Keratinocyte (primary cell): ENCODE results near the gene CFAP73. TPM values are rescaled to one million over a fixed set of nuclear protein-coding genes. Genes with fewer than 3 reads are reported as not detected.

Experiments used
- DNase-seq: peaks from one replicate; pipeline ENCODE4 v3.0.0-alpha.2; 2011; ENCODE audit warnings: low read depth, missing footprints, low spot score
- FAIRE-seq: peaks from 2 replicates; lab custom pipeline; 2011; peaks lifted over from hg19 to GRCh38; lab: Jason Lieb, UNC
- H2AFZ ChIP-seq: 2 replicates; pipeline ENCODE4 v1.6.0; 2012; ENCODE audit warnings: low read length, control low read depth, inconsistent platforms; ENCODE audit not compliant: control insufficient read depth
- H3K27ac ChIP-seq: 2 replicates; pipeline ENCODE4 v1.5.1; 2011; ENCODE audit warnings: low read length; ENCODE audit not compliant: control insufficient read depth, insufficient read depth
- H3K27me3 ChIP-seq: 3 replicates; pipeline ENCODE4 v1.6.0; 2011; ENCODE audit warnings: low read length; ENCODE audit not compliant: control insufficient read depth, insufficient read depth; ENCODE audit errors: extremely low read depth
- H3K36me3 ChIP-seq, 2 experiments: 2 replicates in 1 of 2; 3 replicates in 1 of 2; pipeline ENCODE4 v1.5.1; 2011; ENCODE audit warnings: low read length in 2 of 2, mild to moderate bottlenecking in 1 of 2; ENCODE audit not compliant: control insufficient read depth in 2 of 2, insufficient read depth in 2 of 2; ENCODE audit errors: extremely low read depth in 1 of 2
- H3K4me1 ChIP-seq: 3 replicates; pipeline ENCODE4 v1.5.1; 2011; ENCODE audit warnings: low read length; ENCODE audit not compliant: control insufficient read depth, insufficient read depth; ENCODE audit errors: extremely low read depth
- H3K4me2 ChIP-seq: 3 replicates; pipeline ENCODE4 v1.6.0; 2011; ENCODE audit warnings: low read depth, low read length; ENCODE audit not compliant: control insufficient read depth, insufficient read depth; ENCODE audit errors: extremely low read depth
- H3K4me3 ChIP-seq, 3 experiments: fragments of 200-600 bp in 1 of 3; sonication (generic) in 1 of 3; 2 replicates in 2 of 3; 3 replicates in 1 of 3; pipeline ENCODE4 v1.5.1; 2011 to 2016; ENCODE audit warnings: low read length in 3 of 3, mild to moderate bottlenecking in 3 of 3, control low read depth in 2 of 3, inconsistent platforms in 1 of 3, low read depth in 1 of 3, mixed read lengths in 1 of 3, mixed run types in 1 of 3, moderate library complexity in 1 of 3; ENCODE audit not compliant: control insufficient read depth in 2 of 3, insufficient read depth in 2 of 3; ENCODE audit errors: extremely low read depth in 1 of 3
- H3K79me2 ChIP-seq: 2 replicates; pipeline ENCODE4 v1.6.0; 2012; ENCODE audit warnings: low read length; ENCODE audit not compliant: control insufficient read depth, insufficient read depth
- H3K9ac ChIP-seq: 3 replicates; pipeline ENCODE4 v1.6.0; 2011; ENCODE audit warnings: low read length; ENCODE audit not compliant: control insufficient read depth, insufficient read depth; ENCODE audit errors: extremely low read depth
- H3K9me1 ChIP-seq: 3 replicates; pipeline ENCODE4 v1.6.0; 2011; ENCODE audit warnings: low read length; ENCODE audit not compliant: control insufficient read depth, insufficient read depth; ENCODE audit errors: extremely low read depth
- H3K9me3 ChIP-seq: 2 replicates; pipeline ENCODE4 v1.5.1; 2012; ENCODE audit warnings: low read depth, low read length; ENCODE audit not compliant: control insufficient read depth
- H4K20me1 ChIP-seq: 3 replicates; pipeline ENCODE4 v1.6.0; 2011; ENCODE audit warnings: low read length; ENCODE audit not compliant: control insufficient read depth, insufficient read depth; ENCODE audit errors: extremely low read depth
- EZH2 ChIP-seq: IDR thresholded peaks from one replicate; pipeline ENCODE4 v1.6.1; 2012; ENCODE audit warnings: inconsistent platforms, mild to moderate bottlenecking, low read length, moderate library complexity
- dilution Hi-C: fragments of 300-500 bp; cut with MboI; formaldehyde crosslinking; loops from one replicate; pipeline ENCODE4 v1.7.0; 2020; ENCODE audit warnings: low sequenced_read_pairs; ENCODE audit not compliant: extremely low pct_ligation_motif_present
- polyA plus RNA-seq, 5 experiments: library from polyadenylated mRNA; depleted of rRNA in 3 of 5; stranded (reverse) in 3 of 5; stranded (forward) in 1 of 5; unstranded in 1 of 5; fragments of >200 nt; gene quantifications; 1 replicate in 1 of 5; 2 replicates in 3 of 5; 3 replicates in 1 of 5; pipeline versions ENCODE4 v1.2.1 to v1.2.3, GENCODE V29; 2011 to 2012; ENCODE audit warnings: missing spikeins in 2 of 5, low read depth in 1 of 5, low replicate concordance in 1 of 5
- TF ChIP-seq, protein P1 (sequence below), 3 experiments: IDR thresholded peaks in 1 of 3; conservative IDR thresholded peaks in 1 of 3; optimal IDR thresholded peaks in 1 of 3; 2 replicates in 2 of 3; 3 replicates in 1 of 3; pipeline versions ENCODE3 to v1.5.1; 2011; ENCODE audit warnings: low read length in 3 of 3, mild to moderate bottlenecking in 3 of 3, moderate library complexity in 2 of 3, control low read depth in 1 of 3, inconsistent platforms in 1 of 3; ENCODE audit not compliant: insufficient read depth in 2 of 3; ENCODE audit errors: extremely low read depth in 1 of 3

CFAP73 gene
- polyA plus RNA-seq, 1 donor (not counting 4 experiments of a cell fraction or from before 2014, with no cell fraction given), result not detected

- peaks cover 38 to 39% of the 10 kb centered on the region in 2 experiments for H3K36me3 ChIP-seq
- no peak for FAIRE-seq
Measured at GRCh38 chr12:113164014-113164413, 14.5 kb downstream of the CFAP73 start.

DNA sequence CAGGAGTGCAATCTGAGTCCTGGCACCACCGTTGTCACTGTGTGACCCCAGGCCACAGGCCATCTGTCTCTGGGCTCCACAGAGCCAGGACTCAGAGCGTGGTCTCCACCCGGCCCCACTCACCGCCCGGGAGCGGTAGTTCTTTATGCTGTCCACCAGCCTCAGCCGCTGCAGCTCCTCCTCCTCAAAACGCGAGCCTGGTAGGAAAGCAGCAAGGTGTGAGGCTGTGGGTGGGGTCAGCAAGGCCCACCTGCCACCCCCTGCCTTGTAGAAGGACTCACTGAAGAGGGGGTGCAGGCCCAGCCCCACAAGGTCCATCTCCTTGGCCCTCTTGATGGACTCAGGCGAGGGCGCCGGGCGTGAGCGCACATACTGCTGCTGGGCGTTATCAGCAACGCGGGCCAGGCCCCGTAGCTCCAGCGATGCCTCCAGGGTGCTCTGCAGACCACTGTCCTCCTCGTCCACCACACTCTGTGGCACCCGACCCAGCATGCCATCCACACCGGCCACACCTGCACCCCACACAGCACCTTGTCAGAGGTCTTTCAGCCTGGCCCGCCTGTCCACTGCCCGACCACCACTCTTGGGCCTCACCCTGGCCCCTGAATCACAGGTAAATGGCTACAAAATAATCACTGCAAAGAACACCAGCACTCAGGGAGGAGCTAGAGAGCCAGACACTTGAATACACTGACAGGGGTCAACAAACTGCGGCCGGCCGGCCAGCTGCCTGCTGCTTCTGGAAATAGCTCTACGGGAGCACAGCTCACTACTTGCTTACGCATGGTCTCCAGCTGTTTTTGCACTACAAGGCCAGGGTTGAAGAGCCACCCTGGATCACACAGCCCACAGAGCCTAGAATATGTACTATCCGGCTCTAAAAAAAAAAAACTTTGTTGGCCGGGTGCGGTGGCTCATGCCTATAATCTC is 16.3 kb downstream of the CFAP73 start:
- Histone ChIP-seq H2AFZ (no peak overlapping the region), H3K36me3 (peaks cover 42 to 43% of the 10 kb centered on the region in 2 experiments)

More at GRCh38 chr12:113164014-113164413, 14.5 kb downstream of the CFAP73 start:
- Histone ChIP-seq H3K79me2 (no peaks in the 10 kb centered on the region), H3K4me1 (peaks cover 3% of the 10 kb centered on the region), H3K27me3 (no peaks in the 10 kb centered on the region), H3K4me3 (no peak overlapping the region), H2AFZ (no peak overlapping the region), H4K20me1 (no peaks in the 10 kb centered on the region), H3K9ac (no peak overlapping the region), H3K9me3 (no peaks in the 10 kb centered on the region), H3K4me2 (no peak overlapping the region), H3K27ac (no peak overlapping the region), H3K9me1 (no peaks in the 10 kb centered on the region)
- TF ChIP-seq, protein P1, sequence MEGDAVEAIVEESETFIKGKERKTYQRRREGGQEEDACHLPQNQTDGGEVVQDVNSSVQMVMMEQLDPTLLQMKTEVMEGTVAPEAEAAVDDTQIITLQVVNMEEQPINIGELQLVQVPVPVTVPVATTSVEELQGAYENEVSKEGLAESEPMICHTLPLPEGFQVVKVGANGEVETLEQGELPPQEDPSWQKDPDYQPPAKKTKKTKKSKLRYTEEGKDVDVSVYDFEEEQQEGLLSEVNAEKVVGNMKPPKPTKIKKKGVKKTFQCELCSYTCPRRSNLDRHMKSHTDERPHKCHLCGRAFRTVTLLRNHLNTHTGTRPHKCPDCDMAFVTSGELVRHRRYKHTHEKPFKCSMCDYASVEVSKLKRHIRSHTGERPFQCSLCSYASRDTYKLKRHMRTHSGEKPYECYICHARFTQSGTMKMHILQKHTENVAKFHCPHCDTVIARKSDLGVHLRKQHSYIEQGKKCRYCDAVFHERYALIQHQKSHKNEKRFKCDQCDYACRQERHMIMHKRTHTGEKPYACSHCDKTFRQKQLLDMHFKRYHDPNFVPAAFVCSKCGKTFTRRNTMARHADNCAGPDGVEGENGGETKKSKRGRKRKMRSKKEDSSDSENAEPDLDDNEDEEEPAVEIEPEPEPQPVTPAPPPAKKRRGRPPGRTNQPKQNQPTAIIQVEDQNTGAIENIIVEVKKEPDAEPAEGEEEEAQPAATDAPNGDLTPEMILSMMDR (optimal IDR thresholded peaks at IDR 0.05 in 1 of 3, IDR thresholded peaks at IDR 0.05 in 1 of 3, conservative IDR thresholded peaks at IDR 0.05 in 1 of 3; ENCODE audit: extremely low read depth in 1 of 3, insufficient read depth in 2 of 3, low read length in 3 of 3), result no peak
- no peak for TF ChIP-seq EZH2
- DNase-seq, result no peak
- dilution Hi-C loops, result loop anchor here (25.0 kb wide), 1 partner anchor 102 kb away; the partner anchor contains the start of gene DTX1

More for the DNA sequence above, 16.3 kb downstream of the CFAP73 start:
- DNase-seq, result no peak
- TF ChIP-seq EZH2, result no peak
- TF ChIP-seq, protein P1 (optimal IDR thresholded peaks at IDR 0.05 in 1 of 3, IDR thresholded peaks at IDR 0.05 in 1 of 3, conservative IDR thresholded peaks at IDR 0.05 in 1 of 3; ENCODE audit: extremely low read depth in 1 of 3, insufficient read depth in 2 of 3, low read length in 3 of 3), result no peak
- no peaks in the 10 kb centered on the region for H3K9me1 ChIP-seq
- H3K27ac ChIP-seq, result no peak overlapping the region
- no peak overlapping the region for H3K9ac ChIP-seq
- no peaks in the 10 kb centered on the region for H3K27me3 ChIP-seq
- no peaks in the 10 kb centered on the region for H3K4me1 ChIP-seq
- H3K79me2 ChIP-seq, result no peaks in the 10 kb centered on the region
- H3K4me3 ChIP-seq, result no peak overlapping the region
- no peaks in the 10 kb centered on the region for H3K9me3 ChIP-seq
- dilution Hi-C loops, result loop anchor here (25.0 kb wide), 1 partner anchor 103 kb away; the partner anchor contains the start of gene DTX1
- no peaks in the 10 kb centered on the region for H4K20me1 ChIP-seq
- no peak for FAIRE-seq
- H3K4me2 ChIP-seq, result no peak overlapping the region
